GM19468 (cell line): ENCODE results near the gene RBMS3.

Source experiments
- ATAC-seq: cut with Tn5 transposase; IDR thresholded peaks from one replicate; pipeline ENCODE4 v1.9.1; 2021; ENCODE audit warnings: mild to moderate bottlenecking, moderate library complexity, moderate number of reproducible peaks; ENCODE audit not compliant: unreplicated experiment; ENCODE audit errors: extremely low read depth

Gene RBMS3

GRCh38 chr3:29754346-29754745 lies 473.5 kb downstream of the RBMS3 start:
- ATAC-seq = no peak

- no peak for ATAC-seq
These were observed 474.5 kb downstream of the RBMS3 start for GRCh38 chr3:29755416-29755815.

- ATAC-seq = no peak
These were observed 476.3 kb downstream of the RBMS3 start for GRCh38 chr3:29757054-29757777.

GRCh38 chr3:29758108-29758433 lies 477.2 kb downstream of the RBMS3 start:
- no peak for ATAC-seq

- no peak for ATAC-seq
These were observed 477.8 kb downstream of the RBMS3 start for GRCh38 chr3:29758434-29759322.

GRCh38 chr3:29759411-29760225 lies 478.7 kb downstream of the RBMS3 start:
- no peak for ATAC-seq

GRCh38 chr3:29760226-29760685 lies 479.4 kb downstream of the RBMS3 start:
- ATAC-seq = no peak

GRCh38 chr3:29761517-29761916 lies 480.6 kb downstream of the RBMS3 start:
- ATAC-seq = no peak

GRCh38 chr3:29763115-29763514 lies 482.2 kb downstream of the RBMS3 start:
- ATAC-seq = no peak

- no peak for ATAC-seq
These were observed 483.2 kb downstream of the RBMS3 start for GRCh38 chr3:29764041-29764440.

GRCh38 chr3:29764603-29765254 lies 483.9 kb downstream of the RBMS3 start:
- ATAC-seq = no peak

- ATAC-seq = no peak
These were observed 490.7 kb downstream of the RBMS3 start for GRCh38 chr3:29771602-29772001.

- ATAC-seq = no peak
These were observed 491.6 kb downstream of the RBMS3 start for GRCh38 chr3:29772436-29772835.

- ATAC-seq = no peak
These were observed 492.6 kb downstream of the RBMS3 start for GRCh38 chr3:29773481-29773880.

- ATAC-seq = no peak
These were observed 494.5 kb downstream of the RBMS3 start for GRCh38 chr3:29775340-29775739.

- no peak for ATAC-seq
These were observed 497.0 kb downstream of the RBMS3 start for GRCh38 chr3:29777869-29778268.

- ATAC-seq = no peak
These were observed 508.8 kb downstream of the RBMS3 start for GRCh38 chr3:29789686-29790085.

GRCh38 chr3:29796808-29797207 lies 515.9 kb downstream of the RBMS3 start:
- no peak for ATAC-seq

GRCh38 chr3:29802057-29802456 lies 521.2 kb downstream of the RBMS3 start:
- ATAC-seq = no peak

- no peak for ATAC-seq
These were observed 523.2 kb downstream of the RBMS3 start for GRCh38 chr3:29804044-29804443.
